ENCODE results near the gene LATS2. TPM values are rescaled to one million over a fixed set of nuclear protein-coding genes. Genes with fewer than 3 reads are reported as not detected.

Gene LATS2
- total RNA-seq, 2 experiments from 2014 or later = 6.2 to 6.5 TPM

DNA sequence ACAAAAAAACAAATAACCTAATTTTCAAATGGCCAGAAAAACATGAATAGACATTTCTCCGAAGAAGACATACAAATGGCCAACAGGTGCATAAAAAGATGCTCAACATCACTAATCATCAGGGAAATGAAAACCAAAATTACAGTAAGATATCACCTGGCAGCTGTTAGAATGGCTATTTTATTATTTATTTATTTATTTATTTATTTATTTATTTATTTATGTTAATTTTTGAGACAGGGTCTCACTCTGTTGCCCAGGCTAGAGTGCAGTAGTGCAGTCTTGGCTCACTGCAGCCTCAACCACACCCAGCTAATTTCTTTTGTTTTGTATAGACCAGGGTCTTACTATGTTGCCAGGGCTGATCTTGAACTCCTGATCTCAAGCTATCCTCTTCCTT lies 27.1 kb upstream of the LATS2 start:
- no peak overlapping the region for H3K27ac ChIP-seq (ENCODE audit: low read depth in 1 of 2, low read length in 2 of 2)
- intact Hi-C loops (cut with DNase I, micrococcal nuclease) = no loop called here
- no peaks in the 10 kb centered on the region for H3K9me3 ChIP-seq (ENCODE audit: control insufficient read depth in 1 of 2, insufficient read depth in 1 of 2, low read length in 2 of 2)
- ATAC-seq (ENCODE audit: poor library complexity) (no peak), DNase-seq (no peak)
- ChIA-PET CTCF (no interaction called here), POLR2A (no interaction called here)
- Mint-ChIP-seq H3K36me3 (ENCODE audit: low read depth) (no peaks in the 10 kb centered on the region), H3K27me3 (no peaks in the 10 kb centered on the region), H3K9me3 (no peaks in the 10 kb centered on the region), H3K4me3 (no peak overlapping the region), H3K4me1 (ENCODE audit: low read depth) (no peaks in the 10 kb centered on the region), H3K27ac (no peak overlapping the region)
- no peaks in the 10 kb centered on the region for H3K36me3 ChIP-seq (ENCODE audit: insufficient read depth, low read length)
- H3K4me1 ChIP-seq (ENCODE audit: insufficient read depth, low read length) = no peaks in the 10 kb centered on the region
- H3K4me3 ChIP-seq (ENCODE audit: low read length) = no peak overlapping the region
- TF ChIP-seq, protein P1, sequence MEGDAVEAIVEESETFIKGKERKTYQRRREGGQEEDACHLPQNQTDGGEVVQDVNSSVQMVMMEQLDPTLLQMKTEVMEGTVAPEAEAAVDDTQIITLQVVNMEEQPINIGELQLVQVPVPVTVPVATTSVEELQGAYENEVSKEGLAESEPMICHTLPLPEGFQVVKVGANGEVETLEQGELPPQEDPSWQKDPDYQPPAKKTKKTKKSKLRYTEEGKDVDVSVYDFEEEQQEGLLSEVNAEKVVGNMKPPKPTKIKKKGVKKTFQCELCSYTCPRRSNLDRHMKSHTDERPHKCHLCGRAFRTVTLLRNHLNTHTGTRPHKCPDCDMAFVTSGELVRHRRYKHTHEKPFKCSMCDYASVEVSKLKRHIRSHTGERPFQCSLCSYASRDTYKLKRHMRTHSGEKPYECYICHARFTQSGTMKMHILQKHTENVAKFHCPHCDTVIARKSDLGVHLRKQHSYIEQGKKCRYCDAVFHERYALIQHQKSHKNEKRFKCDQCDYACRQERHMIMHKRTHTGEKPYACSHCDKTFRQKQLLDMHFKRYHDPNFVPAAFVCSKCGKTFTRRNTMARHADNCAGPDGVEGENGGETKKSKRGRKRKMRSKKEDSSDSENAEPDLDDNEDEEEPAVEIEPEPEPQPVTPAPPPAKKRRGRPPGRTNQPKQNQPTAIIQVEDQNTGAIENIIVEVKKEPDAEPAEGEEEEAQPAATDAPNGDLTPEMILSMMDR (IDR thresholded peaks at IDR 0.05) = no peak
- H3K27me3 ChIP-seq (ENCODE audit: control insufficient read depth in 1 of 2, insufficient read depth in 2 of 2, low read length in 2 of 2) = no peaks in the 10 kb centered on the region

DNA sequence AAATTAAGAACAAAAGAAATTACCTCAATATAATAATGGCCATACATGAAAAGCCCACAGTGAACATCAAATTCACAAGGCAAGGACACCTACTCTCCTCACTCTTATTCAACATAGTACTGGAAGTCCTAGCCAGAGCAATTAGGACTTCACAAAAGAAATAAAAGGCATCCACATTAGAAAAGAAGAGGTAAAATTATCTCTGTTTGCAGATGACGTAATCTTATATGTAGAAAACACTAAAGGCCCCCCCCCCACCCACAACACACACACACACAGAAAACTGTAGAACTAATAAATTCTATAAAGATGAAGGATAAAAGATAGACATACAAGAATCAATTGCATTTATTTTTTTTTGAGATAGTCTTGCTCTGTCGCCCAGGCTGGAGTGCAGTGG lies 25.5 kb upstream of the LATS2 start:
- H3K27me3 Mint-ChIP-seq = no peaks in the 10 kb centered on the region
- POLR2A ChIA-PET = no interaction called here
- no peaks in the 10 kb centered on the region for H3K36me3 Mint-ChIP-seq (ENCODE audit: low read depth)
- H3K9me3 ChIP-seq (ENCODE audit: control insufficient read depth in 1 of 2, insufficient read depth in 1 of 2, low read length in 2 of 2) = no peaks in the 10 kb centered on the region
- H3K27ac Mint-ChIP-seq = no peak overlapping the region
- ATAC-seq (ENCODE audit: poor library complexity) (no peak), DNase-seq (no peak)
- CTCF ChIA-PET = no interaction called here
- H3K36me3 ChIP-seq (ENCODE audit: insufficient read depth, low read length) = no peaks in the 10 kb centered on the region
- no peaks in the 10 kb centered on the region for H3K27me3 ChIP-seq (ENCODE audit: control insufficient read depth in 1 of 2, insufficient read depth in 2 of 2, low read length in 2 of 2)
- no peak overlapping the region for H3K4me3 ChIP-seq (ENCODE audit: low read length)
- no peaks in the 10 kb centered on the region for H3K4me1 Mint-ChIP-seq (ENCODE audit: low read depth)
- H3K4me3 Mint-ChIP-seq = no peak overlapping the region
- H3K9me3 Mint-ChIP-seq = no peaks in the 10 kb centered on the region
- no peaks in the 10 kb centered on the region for H3K4me1 ChIP-seq (ENCODE audit: insufficient read depth, low read length)
- TF ChIP-seq, protein P1 (IDR thresholded peaks at IDR 0.05) = no peak
- intact Hi-C loops (cut with DNase I, micrococcal nuclease) = no loop called here
- no peak overlapping the region for H3K27ac ChIP-seq (ENCODE audit: low read depth in 1 of 2, low read length in 2 of 2)

DNA sequence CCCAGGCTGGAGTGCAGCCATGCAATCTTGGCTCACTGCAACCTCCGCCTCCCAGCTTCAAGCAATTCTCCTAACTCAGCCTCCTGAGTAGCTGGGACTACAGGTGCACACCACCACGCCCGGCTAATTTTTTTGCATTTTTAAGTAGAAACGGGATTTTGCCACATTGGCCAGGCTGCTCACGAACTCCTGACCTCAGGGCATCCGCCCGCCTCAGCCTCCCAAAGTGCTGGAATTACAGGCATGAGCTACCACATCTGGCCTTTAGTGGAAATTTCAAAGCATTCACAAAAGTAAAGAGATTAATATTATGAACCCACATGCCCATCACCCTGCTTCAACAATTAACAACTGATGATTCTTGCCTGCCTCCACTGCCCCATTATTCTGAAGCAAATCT lies 20.5 kb upstream of the LATS2 start:
- TF ChIP-seq, protein P1 (IDR thresholded peaks at IDR 0.05) = no peak
- H3K4me3 ChIP-seq (ENCODE audit: low read length) = no peak overlapping the region
- ATAC-seq (ENCODE audit: poor library complexity) = no peak
- Mint-ChIP-seq H3K4me3 (no peak overlapping the region), H3K27me3 (peaks cover 5% of the 10 kb centered on the region), H3K4me1 (ENCODE audit: low read depth) (no peaks in the 10 kb centered on the region), H3K36me3 (ENCODE audit: low read depth) (no peaks in the 10 kb centered on the region), H3K9me3 (no peaks in the 10 kb centered on the region), H3K27ac (no peak overlapping the region)
- H3K9me3 ChIP-seq (ENCODE audit: control insufficient read depth in 1 of 2, insufficient read depth in 1 of 2, low read length in 2 of 2) = no peaks in the 10 kb centered on the region
- ChIA-PET POLR2A (no interaction called here), CTCF (no interaction called here)
- intact Hi-C loops (cut with DNase I, micrococcal nuclease) = no loop called here
- no peak for DNase-seq
- no peak overlapping the region for H3K27ac ChIP-seq (ENCODE audit: low read depth in 1 of 2, low read length in 2 of 2)
- no peaks in the 10 kb centered on the region for H3K4me1 ChIP-seq (ENCODE audit: insufficient read depth, low read length)
- H3K36me3 ChIP-seq (ENCODE audit: insufficient read depth, low read length) = no peaks in the 10 kb centered on the region
- peaks cover 0 to 5% of the 10 kb centered on the region in 2 experiments for H3K27me3 ChIP-seq (ENCODE audit: control insufficient read depth in 1 of 2, insufficient read depth in 2 of 2, low read length in 2 of 2)
